ENCODE results near the gene BNC2. TPM values are rescaled to one million over a fixed set of nuclear protein-coding genes. Genes with fewer than 3 reads are reported as not detected.

The BNC2 gene
- total RNA-seq, 1 experiment from 2014 or later: 43.6 TPM

DNA sequence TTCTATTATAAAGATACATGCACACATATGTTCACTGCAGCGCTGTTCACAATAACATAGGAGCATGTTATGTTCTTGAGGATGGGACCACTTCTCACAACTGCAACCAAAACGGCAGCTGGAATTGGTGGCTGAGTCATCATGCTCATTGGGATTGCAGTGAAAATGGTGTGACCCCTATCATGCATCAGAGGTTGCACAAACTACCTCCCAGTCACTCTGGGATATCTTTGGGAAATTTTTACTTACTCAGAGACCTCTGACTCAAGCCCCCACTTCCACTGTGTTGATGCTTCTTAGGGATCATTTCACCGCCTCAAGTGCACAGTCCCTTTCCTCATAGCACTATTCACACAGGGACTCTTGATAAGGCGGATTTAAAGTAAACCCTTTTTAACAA is 474.1 kb downstream of the BNC2 start:
- Histone ChIP-seq H4K91ac (ENCODE audit: insufficient read length, low read depth, low read length) (no peak overlapping the region), H3K27ac (ENCODE audit: insufficient read length, low read depth, low read length) (no peak overlapping the region), H2BK20ac (ENCODE audit: low read depth, low read length, poor library complexity, severe bottlenecking) (no peak overlapping the region), H3K23me2 (ENCODE audit: insufficient read length, low read depth, low read length, poor library complexity, severe bottlenecking) (no peaks in the 10 kb centered on the region), H2AFZ (ENCODE audit: low read length) (no peak overlapping the region), H3T11ph (ENCODE audit: low read length) (no peak overlapping the region), H3K18ac (ENCODE audit: insufficient read length, low read depth, low read length) (no peak overlapping the region), H3K56ac (ENCODE audit: insufficient read length, low read depth, low read length) (no peak overlapping the region), H2BK15ac (ENCODE audit: low read depth, low read length) (no peak overlapping the region), H4K20me1 (ENCODE audit: control insufficient read depth, insufficient read depth, insufficient read length) (no peaks in the 10 kb centered on the region), H3K4me1 (ENCODE audit: insufficient read depth, low read length) (no peaks in the 10 kb centered on the region), H3K79me1 (ENCODE audit: insufficient read depth, low read depth, low read length, poor library complexity, severe bottlenecking) (no peaks in the 10 kb centered on the region), H3K14ac (ENCODE audit: insufficient read depth, low read length) (no peak overlapping the region), H3K9ac (ENCODE audit: extremely low read depth, insufficient read length, low read length) (no peak overlapping the region), H3K27me3 (ENCODE audit: insufficient read depth, low read length) (no peaks in the 10 kb centered on the region), H4K5ac (ENCODE audit: insufficient read length, low read depth, low read length) (no peak overlapping the region), H3K4ac (ENCODE audit: low read depth, low read length) (no peak overlapping the region), H2BK12ac (ENCODE audit: insufficient read length, low read depth, low read length) (no peak overlapping the region), H3K23ac (ENCODE audit: insufficient read length, low read depth, low read length) (no peak overlapping the region), H2BK120ac (ENCODE audit: low read depth, low read length, poor library complexity, severe bottlenecking) (no peak overlapping the region), H4K8ac (replicated peaks; ENCODE audit: insufficient read length, low read depth, low read length) (no peak overlapping the region), H3K79me2 (ENCODE audit: insufficient read depth, low read length) (no peaks in the 10 kb centered on the region), H3K9me3 (ENCODE audit: control insufficient read depth, low read depth, low read length) (no peaks in the 10 kb centered on the region), H2BK5ac (ENCODE audit: insufficient read length, low read length) (no peak overlapping the region), H3K4me2 (ENCODE audit: insufficient read depth, insufficient read length, low read length) (no peak overlapping the region), H2AK5ac (ENCODE audit: insufficient read length, low read length) (no peak overlapping the region)
- DNase-seq: no peak
- no peak overlapping the region for H3K4me3 Mint-ChIP-seq
- no CpG with 5 or more reads among the region's 4 CpGs for WGBS (ENCODE audit: extremely low coverage, insufficient read length, low lambda C conversion rate)
- no peaks in the 10 kb centered on the region for H3K4me1 Mint-ChIP-seq
- TF ChIP-seq, protein P1, sequence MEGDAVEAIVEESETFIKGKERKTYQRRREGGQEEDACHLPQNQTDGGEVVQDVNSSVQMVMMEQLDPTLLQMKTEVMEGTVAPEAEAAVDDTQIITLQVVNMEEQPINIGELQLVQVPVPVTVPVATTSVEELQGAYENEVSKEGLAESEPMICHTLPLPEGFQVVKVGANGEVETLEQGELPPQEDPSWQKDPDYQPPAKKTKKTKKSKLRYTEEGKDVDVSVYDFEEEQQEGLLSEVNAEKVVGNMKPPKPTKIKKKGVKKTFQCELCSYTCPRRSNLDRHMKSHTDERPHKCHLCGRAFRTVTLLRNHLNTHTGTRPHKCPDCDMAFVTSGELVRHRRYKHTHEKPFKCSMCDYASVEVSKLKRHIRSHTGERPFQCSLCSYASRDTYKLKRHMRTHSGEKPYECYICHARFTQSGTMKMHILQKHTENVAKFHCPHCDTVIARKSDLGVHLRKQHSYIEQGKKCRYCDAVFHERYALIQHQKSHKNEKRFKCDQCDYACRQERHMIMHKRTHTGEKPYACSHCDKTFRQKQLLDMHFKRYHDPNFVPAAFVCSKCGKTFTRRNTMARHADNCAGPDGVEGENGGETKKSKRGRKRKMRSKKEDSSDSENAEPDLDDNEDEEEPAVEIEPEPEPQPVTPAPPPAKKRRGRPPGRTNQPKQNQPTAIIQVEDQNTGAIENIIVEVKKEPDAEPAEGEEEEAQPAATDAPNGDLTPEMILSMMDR (conservative IDR thresholded peaks at IDR 0.05): no peak
- H3K27me3 Mint-ChIP-seq (ENCODE audit: low read depth): no peaks in the 10 kb centered on the region
- no peak overlapping the region for H3K27ac Mint-ChIP-seq
- peaks cover 0 to 8% (median 5%) of the 10 kb centered on the region in 3 experiments; a peak in 4 of 7 replicates for H3K36me3 Mint-ChIP-seq (ENCODE audit: insufficient read depth in 1 of 3, low read depth in 3 of 3)
- peaks cover 0 to 6% of the 10 kb centered on the region in 2 experiments; a peak in 1 of 5 replicates for H3K9me3 Mint-ChIP-seq

Data from H9 (cell line).